Islet precursor cell (in vitro differentiated cells): Measurements from ENCODE around the gene CAMKV.
"Not testable (repeated sequence)": the region's sequence is repeated elsewhere in the genome, so short reads cannot be mapped to it uniquely, and the experiment has no call there.

ENCODE experiments used
- DNase-seq: peaks from one replicate; pipeline ENCODE4 v3.0.0-alpha.2; 2018

Gene CAMKV

GRCh38 chr3:49869525-49870126 lies at the start of gene CAMKV:
TSS of gene CAMKV (minus strand) at chr3:49869906. CDS start at chr3:49862388, 7,518 bp downstream.
- peak; percentile 69 for DNase-seq

DNA sequence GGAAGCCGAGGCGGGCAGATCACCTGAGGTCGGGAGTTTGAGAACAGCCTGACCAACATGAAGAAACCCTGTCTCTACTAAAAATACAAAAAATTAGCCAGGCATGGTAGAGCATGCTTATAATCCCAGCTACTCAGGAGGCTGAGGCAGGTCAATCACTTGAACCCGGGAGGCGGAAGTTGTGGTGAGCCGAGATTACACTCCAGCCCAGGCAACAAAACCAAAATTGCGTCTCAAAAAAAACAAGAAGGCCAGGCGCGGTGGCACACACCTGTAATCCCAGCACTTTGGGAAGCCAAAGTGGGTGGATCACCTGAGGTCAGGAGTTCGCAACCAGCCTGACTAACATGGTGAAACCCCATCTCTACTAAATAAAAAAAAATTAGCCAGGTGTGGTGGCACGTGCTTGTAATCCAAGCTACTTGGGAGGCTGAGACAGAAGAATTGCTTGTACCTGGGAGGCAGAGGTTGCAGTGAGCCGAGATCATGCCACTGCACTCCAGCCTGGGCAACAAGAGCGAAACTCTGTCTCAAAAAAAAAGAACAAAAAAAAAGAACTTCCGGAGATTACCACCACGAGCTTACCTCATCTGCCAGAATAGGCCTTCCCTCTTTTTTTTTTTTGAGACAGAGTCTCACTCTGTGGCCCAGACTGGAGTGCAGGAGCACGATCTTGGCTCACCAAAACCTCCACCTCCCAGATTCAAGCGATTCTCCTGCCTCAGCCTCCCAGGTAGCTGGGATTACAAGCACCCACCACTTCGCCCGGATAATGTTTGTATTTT lies 48.3 kb upstream of the CAMKV start:
- DNase-seq = not testable (repeated sequence)

DNA sequence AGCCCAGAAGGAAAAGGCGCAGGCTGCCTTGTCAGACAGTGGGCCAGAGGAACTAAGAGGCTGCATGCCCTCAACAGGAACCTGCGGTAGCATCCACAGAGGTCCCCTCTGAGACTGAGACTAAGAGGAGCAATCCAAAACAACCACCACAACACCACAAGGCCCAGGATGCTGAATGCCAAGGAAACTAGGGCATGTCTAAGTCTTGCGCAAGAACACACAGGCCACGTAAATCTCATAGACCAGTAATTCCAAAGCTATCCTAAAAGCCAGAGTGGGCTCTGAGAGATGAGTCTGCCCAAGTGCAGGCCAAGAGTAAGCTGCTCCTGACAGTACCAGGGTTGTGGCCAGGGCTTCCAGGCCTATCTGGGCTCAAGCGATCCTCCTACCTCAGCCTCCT lies 47.0 kb upstream of the CAMKV start:
- DNase-seq = no peak

DNA sequence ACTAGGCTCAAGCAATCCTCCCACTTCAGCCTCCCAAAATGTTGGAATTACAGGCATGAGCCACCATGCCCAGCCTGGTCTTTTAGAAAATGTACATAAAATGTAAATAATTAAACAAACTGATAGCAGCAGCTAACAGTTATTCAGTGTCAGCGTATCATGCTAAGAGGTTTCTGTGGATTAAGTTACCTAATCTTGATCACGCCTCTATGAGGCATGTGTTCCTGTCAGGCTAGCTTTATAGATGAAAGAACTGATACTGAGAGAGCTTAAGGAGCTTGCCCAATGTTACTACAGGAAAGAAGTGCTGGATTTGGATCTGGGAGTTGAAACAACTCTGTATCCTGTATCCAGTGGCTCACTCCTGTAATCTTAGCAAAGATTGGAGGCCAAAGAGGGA lies 45.2 kb upstream of the CAMKV start:
- no peak for DNase-seq

GRCh38 chr3:49912881-49913281 lies 43.2 kb upstream of the CAMKV start:
- DNase-seq = peak; percentile 50

GRCh38 chr3:49911611-49912010 lies 41.9 kb upstream of the CAMKV start:
- no peak for DNase-seq

- DNase-seq = no peak
Measured at GRCh38 chr3:49911124-49911420, 41.4 kb upstream of the CAMKV start.

- DNase-seq = peak; percentile 76
Measured at GRCh38 chr3:49910409-49911123, 40.9 kb upstream of the CAMKV start.

GRCh38 chr3:49908373-49909199 lies 38.9 kb upstream of the CAMKV start:
- DNase-seq = no peak

DNA sequence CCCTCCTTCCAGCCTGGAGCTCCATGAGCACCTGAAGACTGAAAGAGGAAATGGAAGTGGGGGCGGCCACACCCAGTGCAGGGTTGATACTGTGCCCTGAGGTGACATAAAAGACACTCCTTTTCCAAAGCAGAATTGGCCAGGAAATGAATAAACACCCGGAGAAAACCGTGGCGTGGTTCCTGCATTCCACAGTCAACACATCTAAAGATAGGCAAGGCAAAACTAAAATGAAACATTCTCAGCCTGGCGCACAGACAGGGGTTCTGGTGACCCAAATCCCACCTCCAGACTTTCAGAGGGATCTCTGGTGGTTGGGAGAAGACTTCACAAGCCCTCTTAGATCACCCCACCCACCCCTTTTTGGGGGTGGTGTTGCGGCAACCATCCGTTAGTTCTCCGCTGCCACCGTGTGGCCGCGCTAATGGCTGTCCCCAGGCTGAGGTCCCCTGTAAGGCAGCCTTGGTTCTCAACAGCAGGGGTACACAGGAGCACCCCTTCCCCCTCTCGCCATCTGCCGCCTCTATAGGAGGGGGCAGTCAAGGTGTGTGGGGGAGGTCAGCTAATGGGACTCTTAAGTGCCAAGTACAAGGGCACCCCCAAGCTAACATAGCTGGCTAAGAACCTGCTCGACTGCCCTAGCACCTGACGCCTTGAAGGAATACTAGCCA lies 36.5 kb upstream of the CAMKV start:
- DNase-seq = peak; percentile 65

GRCh38 chr3:49904448-49904847 lies 34.7 kb upstream of the CAMKV start:
- peak; percentile 48 for DNase-seq

DNA sequence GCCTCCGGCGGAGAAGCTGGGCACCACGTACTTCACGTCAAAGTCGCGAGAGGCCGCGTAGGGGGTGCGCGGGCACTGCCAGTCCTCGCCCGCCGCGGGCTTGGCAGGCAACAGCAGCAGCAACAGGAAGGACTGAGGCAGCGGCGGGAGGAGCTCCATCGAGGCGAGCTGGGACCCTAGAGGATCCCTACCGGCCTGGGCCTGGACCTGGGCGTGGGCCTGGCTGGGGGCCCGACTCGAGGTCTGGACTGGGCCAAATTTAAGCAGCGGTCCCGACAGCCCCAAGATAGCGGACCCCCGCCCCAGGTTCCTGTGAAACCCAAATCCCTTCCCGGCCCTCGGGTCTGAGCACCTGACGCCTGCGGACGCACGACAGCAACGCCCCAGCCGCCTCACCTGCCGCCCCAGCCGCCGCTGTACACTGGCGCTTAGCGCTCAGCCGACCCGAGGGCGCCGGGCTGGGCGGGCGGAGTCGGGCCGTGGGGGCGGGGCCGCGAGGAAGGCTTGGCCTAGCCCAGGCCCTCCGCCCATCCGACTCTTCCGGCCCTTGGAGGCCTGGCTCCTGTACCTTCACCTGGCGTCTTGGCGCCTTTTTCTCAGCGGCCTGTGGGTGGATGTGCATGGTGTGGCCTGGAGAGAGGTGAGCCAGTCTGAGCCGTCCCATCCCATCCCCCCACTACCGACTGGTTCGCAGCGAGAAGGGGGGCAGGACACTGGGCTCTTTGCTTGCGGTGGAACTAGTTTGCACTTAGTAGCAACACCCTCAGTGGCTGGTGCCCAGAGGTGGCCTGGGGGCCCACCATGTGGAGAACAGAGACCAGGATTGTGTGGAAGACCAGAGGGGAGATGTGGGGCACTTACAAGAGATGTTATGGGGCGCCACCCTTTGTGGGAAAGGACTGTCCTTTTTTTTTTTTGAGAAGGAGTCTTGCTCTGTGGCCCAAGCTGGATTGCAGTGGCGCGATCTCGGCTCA lies 34.0 kb upstream of the CAMKV start, which contains the start of gene MST1R:
MST1R (minus strand) TSS at position 423 of the 974 bp plus-strand sequence; CDS start at position 159, 264 bp downstream.
- peak; percentile 93 for DNase-seq

DNA sequence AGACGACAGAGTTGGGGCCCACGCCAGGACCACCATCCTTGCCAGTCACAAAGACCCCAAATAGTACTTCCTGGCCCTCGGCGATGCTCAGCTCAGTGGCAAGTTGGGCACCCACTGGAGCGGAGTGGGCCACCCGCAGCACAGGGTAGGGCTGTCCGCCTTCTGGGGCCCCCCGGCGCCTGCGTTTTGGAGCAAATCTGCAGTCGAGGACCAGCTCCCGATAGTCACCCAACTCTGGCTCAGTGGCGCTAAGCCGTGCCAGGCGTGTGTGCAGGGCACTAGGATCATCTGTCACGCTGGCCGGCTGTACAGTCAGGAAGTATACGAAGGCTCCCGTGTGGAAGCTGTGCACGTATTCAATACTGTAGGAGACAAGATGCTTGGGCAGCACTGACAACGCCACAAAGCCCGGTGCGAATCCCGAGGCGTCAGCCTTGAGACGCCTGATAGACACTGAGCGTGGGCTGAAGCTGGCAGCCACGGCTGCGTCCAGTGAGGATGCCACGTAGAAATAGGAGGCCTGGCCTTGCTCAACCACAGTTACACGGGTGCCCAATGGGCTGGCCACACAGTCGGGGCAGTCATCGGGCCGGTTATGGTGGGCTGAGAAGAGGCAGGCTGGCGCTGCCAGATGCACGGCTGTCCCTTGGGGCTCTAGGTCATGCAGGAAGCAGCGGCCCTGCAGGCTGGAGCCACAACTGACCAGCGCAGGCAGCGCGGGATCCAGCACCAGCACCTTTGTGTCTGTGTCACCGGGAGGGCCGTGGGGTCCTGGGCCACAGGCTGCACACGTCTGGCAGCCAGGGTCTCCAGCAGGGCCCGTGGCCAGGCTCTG lies 33.0 kb upstream of the CAMKV start:
- DNase-seq = peak; percentile 50

- DNase-seq = no peak
Measured at GRCh38 chr3:49901366-49902339, 31.9 kb upstream of the CAMKV start.

GRCh38 chr3:49900491-49901153 lies 30.9 kb upstream of the CAMKV start:
- peak; percentile 54 for DNase-seq

- no peak for DNase-seq
Measured at GRCh38 chr3:49899815-49900214, 30.1 kb upstream of the CAMKV start.

GRCh38 chr3:49898991-49899390 lies 29.3 kb upstream of the CAMKV start:
- no peak for DNase-seq

DNA sequence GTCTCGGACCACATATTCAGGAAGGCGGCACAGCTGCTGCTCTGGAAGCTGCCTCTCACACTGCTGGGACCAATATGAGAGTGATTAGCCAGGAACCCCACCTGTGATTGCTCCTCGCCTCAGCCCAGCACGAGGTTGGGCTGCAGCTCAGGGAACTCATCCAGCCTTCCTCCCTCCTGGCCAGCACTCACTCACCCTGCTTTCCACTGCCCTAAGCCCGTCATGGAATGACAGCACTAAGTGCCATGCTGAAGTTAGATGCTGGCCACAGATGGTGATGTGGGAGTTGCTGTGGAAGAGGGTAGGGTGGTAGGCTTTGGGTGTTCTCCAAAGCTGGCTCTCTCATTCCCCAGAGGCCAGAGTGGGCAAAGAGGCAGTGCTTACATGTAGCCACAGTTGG lies 26.6 kb upstream of the CAMKV start:
- DNase-seq = no peak
